GM18511 (cell line): ENCODE data around the gene RCBTB1.
"Not testable (repeated sequence)": the region's sequence is repeated elsewhere in the genome, so short reads cannot be mapped to it uniquely, and the experiment has no call there.

Source experiments
- ATAC-seq: cut with Tn5 transposase; IDR thresholded peaks from one replicate; pipeline ENCODE4 v1.9.1; 2021; ENCODE audit warnings: mild to moderate bottlenecking, moderate library complexity; ENCODE audit not compliant: unreplicated experiment

The RCBTB1 gene

GRCh38 chr13:49524740-49525501, 60.4 kb downstream of the RCBTB1 start:
- ATAC-seq, result no peak

GRCh38 chr13:49521224-49521623, 64.1 kb downstream of the RCBTB1 start:
- no peak for ATAC-seq

DNA sequence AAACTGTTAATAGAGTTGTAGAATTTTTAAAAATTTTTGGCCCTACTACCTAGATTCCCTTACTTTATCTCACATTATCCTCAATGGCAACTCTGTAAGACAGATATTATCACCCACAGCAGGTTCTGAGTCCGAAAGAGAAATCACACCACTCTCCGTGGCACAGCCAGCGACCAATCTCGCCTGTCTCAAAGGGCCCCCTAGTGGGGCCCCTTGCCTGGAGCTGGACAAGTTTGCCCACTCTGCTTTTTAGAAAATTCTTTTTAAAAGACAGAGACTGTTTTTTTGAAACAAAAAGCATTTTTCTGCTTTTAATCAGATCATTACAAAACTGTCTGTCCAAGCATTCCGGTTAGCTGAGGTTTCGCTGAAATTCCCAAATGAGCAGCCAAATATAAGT, 67.9 kb downstream of the RCBTB1 start:
- no peak for ATAC-seq

DNA sequence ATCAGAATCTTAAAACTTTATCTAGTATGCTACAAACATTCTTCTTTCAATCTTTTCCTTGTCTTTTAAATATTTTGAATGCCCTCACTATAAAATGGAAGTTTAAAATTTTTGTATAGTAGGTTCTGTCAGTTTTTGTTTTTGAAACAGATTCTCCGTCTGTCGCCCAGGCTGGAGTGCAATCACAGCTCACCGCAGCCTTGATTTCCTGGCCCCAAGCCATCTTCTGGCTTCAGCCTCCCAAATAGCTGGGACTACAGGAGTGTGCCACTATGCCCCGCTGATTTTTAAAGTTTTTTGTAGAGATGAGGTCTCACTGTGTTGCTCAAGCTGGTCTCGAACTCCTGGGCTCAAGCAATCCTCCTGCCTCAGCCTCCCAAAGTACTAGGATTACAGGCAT, 68.9 kb downstream of the RCBTB1 start:
- no peak for ATAC-seq

- ATAC-seq, result no peak
Observed at GRCh38 chr13:49512578-49512977, 72.8 kb downstream of the RCBTB1 start.

DNA sequence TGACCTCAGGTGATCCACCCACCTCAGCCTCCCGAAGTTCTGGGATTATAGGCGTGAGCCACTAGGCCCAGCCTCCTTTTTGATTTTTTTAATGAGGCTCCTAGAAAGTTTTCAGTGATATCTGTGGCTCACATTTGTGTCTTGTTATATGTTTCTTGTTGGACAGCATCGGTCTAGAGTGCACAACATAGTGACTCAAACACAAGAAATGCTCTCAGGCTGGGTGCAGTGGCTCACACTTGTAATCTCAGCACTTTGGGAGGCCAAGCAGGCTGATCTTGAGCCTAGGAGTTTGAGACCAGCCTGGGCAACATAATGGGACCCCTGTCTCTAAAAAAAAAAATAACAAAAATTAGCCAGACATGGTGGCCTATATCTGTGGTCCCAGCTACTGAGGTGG, 81.4 kb downstream of the RCBTB1 start:
- no peak for ATAC-seq

DNA sequence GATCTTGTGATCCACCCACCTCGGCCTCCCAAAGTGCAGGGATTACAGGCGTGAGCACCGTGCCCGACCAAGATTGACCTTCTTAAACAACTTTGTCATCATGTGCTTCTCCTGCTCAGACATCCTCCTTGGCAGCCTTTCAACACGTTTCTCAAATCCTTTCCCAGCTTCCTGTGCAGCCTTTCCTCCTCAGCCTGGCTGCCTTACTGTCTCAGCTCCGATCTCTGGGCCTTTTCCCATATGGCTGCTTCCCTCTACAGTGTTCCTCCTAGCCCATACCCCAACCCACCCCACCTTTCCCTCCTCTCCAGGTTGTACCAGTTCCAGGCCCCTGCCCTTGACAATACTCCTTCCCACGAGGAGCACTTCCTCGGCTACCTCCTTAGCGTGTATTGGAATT, 82.4 kb downstream of the RCBTB1 start:
- ATAC-seq, result no peak

DNA sequence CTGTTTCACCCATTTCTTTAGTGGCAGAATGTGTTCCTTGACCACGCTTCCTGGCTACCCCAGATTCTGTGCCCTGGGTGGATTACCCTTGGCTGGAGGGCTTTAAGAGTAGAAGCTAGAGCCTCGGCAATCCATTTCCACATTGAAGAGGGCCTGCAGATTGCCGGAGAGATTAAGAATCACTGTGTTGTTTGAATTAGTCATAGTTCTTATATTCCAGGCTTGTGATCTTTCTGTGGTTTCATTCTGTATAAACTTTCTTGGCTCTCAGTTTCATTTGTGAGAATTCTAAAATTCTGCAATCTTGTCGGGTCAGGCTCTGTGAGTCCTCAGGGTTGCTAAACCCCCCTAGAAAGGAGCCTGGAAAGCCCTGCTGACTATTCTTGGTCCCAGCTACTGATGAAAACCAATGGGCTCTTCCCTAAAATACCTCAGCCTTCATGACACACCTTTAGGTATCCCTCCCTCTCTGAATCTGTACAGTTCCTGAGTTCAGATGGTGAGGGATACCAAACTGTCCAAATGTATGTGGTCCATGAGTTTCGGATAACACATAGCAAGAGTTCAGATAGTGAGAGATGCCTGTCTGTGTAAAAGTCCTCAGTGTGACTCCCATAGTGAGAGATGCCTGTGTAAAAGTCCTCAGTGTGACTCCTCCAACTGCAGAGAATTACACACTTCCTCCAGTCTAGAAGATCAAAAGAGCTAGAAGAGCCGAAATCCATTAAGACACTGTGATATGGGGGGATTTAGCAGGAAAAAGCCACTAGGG, 85.3 kb downstream of the RCBTB1 start:
- no peak for ATAC-seq

DNA sequence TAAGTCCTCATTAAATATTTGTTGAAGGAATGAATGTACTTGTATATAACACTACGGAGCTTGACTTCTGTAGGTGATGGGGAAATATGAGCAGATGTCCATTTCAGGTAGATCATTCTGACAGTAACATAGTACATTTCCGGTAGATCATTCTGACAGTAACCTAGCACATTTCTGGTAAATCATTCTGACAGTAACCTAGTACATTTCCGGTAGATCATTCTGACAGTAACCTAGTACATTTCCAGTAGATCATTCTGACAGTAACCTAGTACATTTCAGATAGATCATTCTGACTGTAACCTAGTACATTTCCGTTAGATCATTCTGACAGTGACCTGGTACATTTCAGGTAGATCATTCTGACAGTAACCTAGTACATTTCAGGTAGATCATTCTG, 87.2 kb downstream of the RCBTB1 start:
- ATAC-seq, result no peak

DNA sequence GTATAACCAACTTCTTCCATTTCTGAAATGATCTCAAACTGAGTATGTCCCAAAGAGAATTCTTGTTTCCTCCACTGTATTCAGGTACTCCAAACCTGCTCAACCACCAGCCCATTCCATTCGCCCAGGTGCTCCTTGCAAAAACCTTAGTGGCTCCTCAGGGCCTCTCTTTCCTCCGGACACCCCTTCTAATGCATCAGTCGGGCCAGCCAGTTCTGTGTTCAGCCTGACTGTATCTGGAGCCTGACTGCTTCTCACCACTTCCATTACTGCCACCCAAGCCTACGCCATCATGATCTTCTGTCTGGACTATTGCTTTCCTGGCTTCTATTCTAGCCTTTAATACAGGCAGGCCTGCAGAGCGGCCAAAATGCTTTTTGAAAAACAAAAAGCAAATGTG, 88.1 kb downstream of the RCBTB1 start:
- ATAC-seq, result no peak

- ATAC-seq, result not testable (repeated sequence)
Observed at GRCh38 chr13:49496837-49497236, 88.5 kb downstream of the RCBTB1 start.

DNA sequence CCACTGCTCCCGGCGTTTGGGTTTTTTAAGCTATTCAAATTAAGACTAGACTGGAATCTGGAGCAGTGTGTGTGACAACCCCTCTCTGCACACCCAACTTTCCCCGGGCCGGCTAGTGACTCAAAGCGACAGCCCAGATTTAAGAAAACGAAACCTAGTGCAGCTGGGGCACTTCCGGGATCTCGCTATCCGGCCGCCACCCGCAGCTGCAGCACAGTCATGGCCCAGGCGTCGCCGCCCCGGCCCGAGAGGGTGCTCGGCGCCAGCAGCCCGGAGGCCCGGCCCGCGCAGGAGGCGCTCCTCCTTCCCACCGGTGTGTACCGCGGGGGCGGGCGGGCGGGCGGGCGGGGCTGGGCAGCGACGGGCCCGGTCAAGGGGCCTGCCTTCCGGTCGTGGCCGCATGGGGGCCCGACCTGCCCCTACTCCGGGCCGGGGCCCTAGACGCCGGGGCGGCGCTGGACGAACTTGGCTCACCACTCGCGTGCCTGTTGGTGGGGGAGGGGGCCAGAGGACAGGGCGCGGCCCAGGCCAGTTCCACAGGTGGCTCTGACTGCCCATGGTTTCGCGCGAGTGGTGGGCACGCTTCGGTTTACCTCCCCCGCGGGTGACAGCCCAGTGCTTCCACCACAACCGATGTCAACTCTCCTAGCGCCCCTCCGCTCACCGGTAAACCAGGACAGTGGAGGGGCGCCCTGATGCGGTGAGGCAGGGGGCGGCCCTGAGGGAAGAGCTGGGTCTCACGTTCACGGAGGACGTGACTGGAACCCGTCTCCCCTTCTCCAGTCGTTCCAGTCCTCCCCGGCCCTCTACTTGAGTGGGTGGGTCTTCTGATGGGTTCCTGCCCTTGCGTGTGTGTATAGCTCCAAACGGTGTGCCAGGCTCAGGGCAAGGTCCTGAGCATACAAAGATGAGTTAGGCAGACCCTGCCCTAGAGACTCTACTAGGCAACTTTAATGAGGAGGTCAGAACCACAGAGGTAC, 89.3 kb downstream of the RCBTB1 start, which contains the start of gene PHF11:
PHF11 (plus strand) TSS at position 171 of the 980 bp plus-strand sequence; CDS start at position 220, 49 bp downstream.
- ATAC-seq, result peak; percentile 82

DNA sequence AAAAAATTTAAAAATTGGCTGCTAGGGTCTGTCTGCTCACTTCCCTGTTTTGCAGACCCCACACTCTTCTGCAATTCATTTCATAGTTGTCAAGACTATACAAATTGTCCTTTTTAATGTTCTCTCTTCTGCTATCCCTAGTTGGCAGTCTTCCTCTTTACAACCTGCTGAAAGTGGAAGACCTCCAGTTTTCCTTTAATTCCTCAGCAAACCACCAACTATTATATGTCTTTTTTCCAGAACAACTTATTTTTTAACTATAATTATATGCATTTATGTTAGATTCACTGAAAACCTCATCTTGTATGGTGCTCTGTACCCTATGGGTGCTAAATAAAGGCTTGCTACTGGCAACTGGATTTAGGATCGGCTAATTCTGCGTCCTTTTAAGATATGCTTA, 90.7 kb downstream of the RCBTB1 start:
- no peak for ATAC-seq

DNA sequence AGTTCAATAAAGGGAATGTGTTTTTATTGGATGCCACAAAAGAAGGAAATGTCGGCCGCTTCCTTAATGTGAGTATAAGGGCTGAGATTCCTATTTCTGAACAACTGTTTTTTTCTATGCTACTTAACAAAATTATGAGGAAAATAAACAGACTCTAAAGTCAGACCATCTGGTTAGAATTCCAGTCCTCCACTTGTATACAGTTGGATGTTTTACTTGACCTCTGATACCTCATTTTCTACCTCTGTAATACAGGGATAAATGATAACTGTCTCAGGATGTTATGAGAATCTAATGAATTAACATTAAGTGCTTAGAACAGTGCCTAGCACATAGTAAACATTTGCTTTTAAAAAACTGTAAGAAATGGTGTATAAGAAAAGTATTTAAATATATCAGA, 96.8 kb downstream of the RCBTB1 start:
- ATAC-seq, result no peak
